OCI-LY1 (cell line): ENCODE data around the gene ETFB.

Source experiments
- H2AFZ ChIP-seq: fragments of 200-600 bp; sonication (generic), shearing (Covaris generic); 2 replicates; pipeline ENCODE4 v1.6.0; 2014; ENCODE audit warnings: antibody characterized with exemption, mild to moderate bottlenecking, low read length
- H3F3A ChIP-seq: fragments of 200-600 bp; sonication (generic), shearing (Covaris generic); 2 replicates; pipeline ENCODE4 v1.6.0; 2014; ENCODE audit warnings: mild to moderate bottlenecking, antibody characterized with exemption, low read length, moderate library complexity; ENCODE audit not compliant: insufficient read depth
- H3K27ac ChIP-seq: fragments of 200-600 bp; sonication (generic); 2 replicates; pipeline ENCODE4 v1.5.1; 2014; ENCODE audit warnings: low read length, mixed run types, mild to moderate bottlenecking, low read depth; ENCODE audit not compliant: poor library complexity, severe bottlenecking
- H3K27me3 ChIP-seq: fragments of 200-600 bp; sonication (generic); 2 replicates; pipeline ENCODE4 v1.6.0; 2014; ENCODE audit warnings: antibody characterized with exemption, mild to moderate bottlenecking, low read length, moderate library complexity; ENCODE audit not compliant: insufficient read depth
- H3K36me3 ChIP-seq: fragments of 200-600 bp; sonication (generic); 2 replicates; pipeline ENCODE4 v1.6.1; 2014; ENCODE audit warnings: mild to moderate bottlenecking, antibody characterized with exemption, low read length, moderate library complexity, mixed read lengths; ENCODE audit not compliant: insufficient read depth
- H3K4me1 ChIP-seq: fragments of 200-600 bp; sonication (generic); 2 replicates; pipeline ENCODE4 v1.5.1; 2014; ENCODE audit warnings: mild to moderate bottlenecking, low read length, moderate library complexity; ENCODE audit not compliant: insufficient read depth, severe bottlenecking
- H3K4me2 ChIP-seq: fragments of 200-600 bp; sonication (generic), shearing (Covaris generic); 2 replicates; pipeline ENCODE4 v1.6.1; 2014; ENCODE audit warnings: low read length
- H3K4me3 ChIP-seq: fragments of 200-600 bp; sonication (generic); 2 replicates; pipeline ENCODE4 v1.5.1; 2014; ENCODE audit warnings: low read length, low read depth, mild to moderate bottlenecking, mixed read lengths; ENCODE audit not compliant: poor library complexity, severe bottlenecking
- H3K79me2 ChIP-seq: fragments of 200-600 bp; shearing (Covaris generic); 2 replicates; pipeline ENCODE4 v1.6.1; 2016; ENCODE audit warnings: mixed run types, low read length, mixed read lengths; ENCODE audit not compliant: insufficient read depth
- H3K9ac ChIP-seq: fragments of 200-600 bp; sonication (generic), shearing (Covaris generic); 2 replicates; pipeline ENCODE4 v1.6.1; 2014; ENCODE audit warnings: mild to moderate bottlenecking, low read length, mixed read lengths
- H3K9me2 ChIP-seq: fragments of 200-600 bp; sonication (generic), shearing (Covaris generic); 2 replicates; pipeline ENCODE4 v1.6.1; 2014; ENCODE audit warnings: low read depth, mild to moderate bottlenecking, low read length, mixed read lengths
- H3K9me3 ChIP-seq: fragments of 200-600 bp; shearing (Covaris generic); 2 replicates; pipeline ENCODE4 v1.6.1; 2014; ENCODE audit warnings: low read length, mixed read lengths
- H4K20me1 ChIP-seq: fragments of 200-600 bp; sonication (generic), shearing (Covaris generic); 2 replicates; pipeline ENCODE4 v1.6.0; 2016; ENCODE audit warnings: mild to moderate bottlenecking, low read length; ENCODE audit not compliant: insufficient read depth
- CTCF ChIP-seq: fragments of 200-600 bp; sonication (generic), shearing (Covaris generic); IDR thresholded peaks from 2 replicates; pipeline ENCODE4 v1.5.1; 2017; ENCODE audit warnings: mild to moderate bottlenecking, antibody characterized with exemption, low read length, moderate library complexity, mixed read lengths
- EZH2 ChIP-seq: fragments of 200-600 bp; sonication (generic), shearing (Covaris generic); IDR thresholded peaks from 2 replicates; pipeline ENCODE4 v1.8.0; 2017; ENCODE audit warnings: borderline replicate concordance, mixed run types, mild to moderate bottlenecking, antibody characterized with exemption, low read length, moderate library complexity, mixed read lengths

ETFB gene

GRCh38 chr19:51305479-51305878 lies 60.7 kb downstream of the ETFB start:
- Histone ChIP-seq H3K27me3 (peaks cover 3% of the 10 kb centered on the region; the same call in 1 of the 2 replicates), H3F3A (no peaks in the 10 kb centered on the region), H3K4me1 (no peaks in the 10 kb centered on the region), H3K4me3 (no peak overlapping the region), H3K9me3 (no peaks in the 10 kb centered on the region), H3K9me2 (no peaks in the 10 kb centered on the region), H4K20me1 (no peaks in the 10 kb centered on the region), H3K4me2 (no peak overlapping the region), H3K79me2 (no peaks in the 10 kb centered on the region), H3K36me3 (no peaks in the 10 kb centered on the region), H3K27ac (no peak overlapping the region), H2AFZ (no peak overlapping the region), H3K9ac (no peak overlapping the region)
- TF ChIP-seq EZH2 (no peak), CTCF (no peak)

GRCh38 chr19:51301266-51301665 lies 64.9 kb downstream of the ETFB start:
- no peak overlapping the region for H3K4me2 ChIP-seq
- no peaks in the 10 kb centered on the region for H4K20me1 ChIP-seq
- H3K4me3 ChIP-seq = no peak overlapping the region
- no peaks in the 10 kb centered on the region for H3K9me2 ChIP-seq
- no peaks in the 10 kb centered on the region for H3K36me3 ChIP-seq
- no peak overlapping the region for H3K27ac ChIP-seq
- no peaks in the 10 kb centered on the region for H3K79me2 ChIP-seq
- H3K9me3 ChIP-seq = no peaks in the 10 kb centered on the region
- no peak overlapping the region for H3K9ac ChIP-seq
- no peaks in the 10 kb centered on the region for H3K4me1 ChIP-seq
- TF ChIP-seq CTCF (no peak), EZH2 (no peak)
- 0 out of 2 replicates have a peak, but pooled peaks cover 3% of the 10 kb centered on the region for H3K27me3 ChIP-seq
- H3F3A ChIP-seq = no peaks in the 10 kb centered on the region
- H2AFZ ChIP-seq = no peak overlapping the region

- Histone ChIP-seq H3K4me2 (no peak overlapping the region), H3K9ac (no peak overlapping the region), H3F3A (no peaks in the 10 kb centered on the region), H3K9me2 (no peaks in the 10 kb centered on the region), H3K4me3 (no peak overlapping the region), H4K20me1 (no peaks in the 10 kb centered on the region), H3K36me3 (no peaks in the 10 kb centered on the region), H3K27me3 (peaks cover 9% of the 10 kb centered on the region; the same call in 1 of the 2 replicates), H3K9me3 (no peaks in the 10 kb centered on the region), H3K79me2 (no peaks in the 10 kb centered on the region), H2AFZ (no peak overlapping the region), H3K4me1 (no peaks in the 10 kb centered on the region), H3K27ac (no peak overlapping the region)
- TF ChIP-seq CTCF (no peak), EZH2 (no peak)
Observed at GRCh38 chr19:51297406-51297805, 68.8 kb downstream of the ETFB start.
